GM12891 (cell line): ENCODE data around the gene BCAS1.

ENCODE experiments used
- DNase-seq: peaks from one replicate; pipeline ENCODE4 v3.0.0; 2011; ENCODE audit warnings: low spot score; ENCODE audit not compliant: insufficient read length
- FAIRE-seq: peaks from 2 replicates; lab custom pipeline; 2011; peaks lifted over from hg19 to GRCh38; lab: Jason Lieb, UNC
- PAX5 ChIP-seq: IDR thresholded peaks from 2 replicates; pipeline ENCODE4 v1.6.1; 2011; ENCODE audit warnings: low read length, moderate library complexity, mild to moderate bottlenecking; ENCODE audit not compliant: insufficient read depth, severe bottlenecking
- POLR2A ChIP-seq: IDR thresholded peaks from 2 replicates; pipeline ENCODE4 v1.6.1; 2011; ENCODE audit warnings: low read depth, low read length, control low read depth
- POLR2AphosphoS5 ChIP-seq: IDR thresholded peaks from 2 replicates; pipeline ENCODE4 v1.6.1; 2011; ENCODE audit warnings: low read depth, low read length, control low read depth
- POU2F2 ChIP-seq: IDR thresholded peaks from 2 replicates; pipeline ENCODE4 v1.6.1; 2011; ENCODE audit warnings: low read depth, mild to moderate bottlenecking, control low read depth, low read length, moderate library complexity
- SPI1 ChIP-seq: IDR thresholded peaks from 2 replicates; pipeline ENCODE4 v1.6.1; 2011; ENCODE audit warnings: low read depth, low read length, control low read depth
- TAF1 ChIP-seq: IDR thresholded peaks from 2 replicates; pipeline ENCODE4 v1.6.1; 2011; ENCODE audit warnings: low read depth, low read length, control low read depth

BCAS1 gene

GRCh38 chr20:53996584-53997486 is 73.6 kb downstream of the BCAS1 start:
- TF ChIP-seq POLR2A (no peak), TAF1 (no peak), PAX5 (no peak), POU2F2 (no peak), SPI1 (no peak)
- DNase-seq (no peak), FAIRE-seq (peak; percentile 23)

GRCh38 chr20:53995949-53996348 is 74.4 kb downstream of the BCAS1 start:
- DNase-seq, result no peak
- no peak for TF ChIP-seq SPI1
- TF ChIP-seq POLR2AphosphoS5, result no peak
- no peak for TF ChIP-seq POU2F2
- no peak for TF ChIP-seq TAF1
- TF ChIP-seq PAX5, result no peak
- no peak for TF ChIP-seq POLR2A
- no peak for FAIRE-seq

GRCh38 chr20:53994088-53994487 is 76.3 kb downstream of the BCAS1 start:
- FAIRE-seq (no peak), DNase-seq (no peak)
- TF ChIP-seq SPI1, result no peak
- no peak for TF ChIP-seq TAF1
- no peak for TF ChIP-seq PAX5
- TF ChIP-seq POLR2A, result no peak
- no peak for TF ChIP-seq POU2F2
- no peak for TF ChIP-seq POLR2AphosphoS5

DNA sequence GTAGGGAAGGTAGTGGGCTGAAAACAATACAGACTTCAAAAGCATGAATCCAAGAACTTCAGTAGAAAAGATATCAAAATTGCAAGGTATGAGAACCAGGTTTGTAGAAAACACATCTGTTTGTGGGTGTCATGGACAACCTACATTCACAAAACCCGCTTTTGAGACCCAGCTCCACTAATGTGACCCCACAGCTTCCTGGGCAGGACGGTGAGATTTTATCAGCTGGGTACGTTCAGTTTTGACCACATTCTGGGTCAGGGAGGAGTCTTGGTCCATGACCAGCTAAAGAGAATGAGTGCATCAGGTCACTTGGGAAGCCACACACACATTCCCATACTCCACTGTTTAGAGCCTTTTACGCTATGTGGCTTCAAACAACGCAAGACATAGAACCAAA is 77.1 kb downstream of the BCAS1 start:
- FAIRE-seq (no peak), DNase-seq (no peak)
- TF ChIP-seq TAF1 (no peak), PAX5 (no peak), POU2F2 (no peak), POLR2A (no peak), SPI1 (no peak), POLR2AphosphoS5 (no peak)

GRCh38 chr20:53990768-53991450 is 79.5 kb downstream of the BCAS1 start:
- no peak for TF ChIP-seq SPI1
- no peak for TF ChIP-seq PAX5
- no peak for TF ChIP-seq POLR2AphosphoS5
- no peak for TF ChIP-seq POU2F2
- TF ChIP-seq TAF1, result no peak
- TF ChIP-seq POLR2A, result no peak
- no peak for DNase-seq
- FAIRE-seq, result no peak

DNA sequence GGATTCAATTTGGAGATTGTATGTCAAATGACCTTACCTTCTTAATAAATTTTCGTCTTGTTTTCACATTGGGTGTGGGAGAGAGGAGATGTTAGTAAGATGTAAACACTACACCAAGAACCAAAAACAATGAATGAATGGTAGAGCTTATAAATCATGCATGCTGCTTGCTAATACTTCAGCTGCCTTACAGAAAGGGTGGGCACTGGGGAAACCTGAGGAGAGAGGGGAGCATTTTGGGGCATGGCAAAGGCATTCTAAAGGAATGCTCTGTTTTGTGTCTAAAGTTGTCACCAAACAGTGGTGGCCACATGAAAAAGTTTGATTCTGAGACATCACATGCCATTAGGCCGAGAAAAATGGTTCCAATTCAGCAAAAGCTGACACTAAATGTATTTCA is 80.4 kb downstream of the BCAS1 start:
- DNase-seq (no peak), FAIRE-seq (no peak)
- TF ChIP-seq POLR2A (no peak), POU2F2 (no peak), PAX5 (no peak), SPI1 (no peak), TAF1 (no peak), POLR2AphosphoS5 (no peak)

GRCh38 chr20:53989401-53989800 is 81.0 kb downstream of the BCAS1 start:
- DNase-seq (no peak), FAIRE-seq (no peak)
- TF ChIP-seq POLR2A (no peak), PAX5 (no peak), SPI1 (no peak), POU2F2 (no peak), POLR2AphosphoS5 (no peak), TAF1 (no peak)

DNA sequence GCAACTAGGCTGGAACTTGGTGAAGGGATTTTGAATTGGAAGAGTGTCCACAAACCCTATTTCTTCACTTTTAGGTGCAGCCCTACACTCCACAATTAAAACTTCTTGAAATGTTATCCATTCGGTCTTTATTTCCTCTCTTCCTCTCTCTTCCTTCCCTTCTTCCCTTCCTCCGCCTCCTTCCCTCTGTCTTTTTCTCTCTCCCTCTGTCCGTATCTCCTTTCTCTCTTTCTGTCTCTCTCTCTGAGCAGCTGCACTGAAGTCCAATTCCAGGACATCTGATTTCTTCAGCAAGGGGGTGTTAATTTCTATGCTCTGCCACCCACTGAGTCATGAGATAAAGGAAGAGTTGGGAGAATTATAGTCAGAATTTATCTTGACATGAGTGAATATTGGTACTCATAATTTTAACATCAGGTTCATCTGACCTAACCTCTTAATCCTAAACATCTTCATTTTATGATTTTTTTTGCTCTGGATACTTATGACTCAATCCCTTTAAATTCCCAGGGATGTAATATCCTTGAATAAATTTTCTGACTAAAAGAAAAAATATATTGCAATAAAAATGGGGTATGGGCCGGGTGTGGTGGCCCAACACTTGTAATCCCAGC is 84.2 kb downstream of the BCAS1 start:
- DNase-seq, result no peak
- no peak for FAIRE-seq
- TF ChIP-seq TAF1, result no peak
- TF ChIP-seq POU2F2, result no peak
- TF ChIP-seq SPI1, result no peak
- no peak for TF ChIP-seq POLR2A
- no peak for TF ChIP-seq PAX5
- TF ChIP-seq POLR2AphosphoS5, result no peak

GRCh38 chr20:53985150-53985518 is 85.3 kb downstream of the BCAS1 start:
- DNase-seq (no peak), FAIRE-seq (no peak)
- TF ChIP-seq POU2F2 (no peak), PAX5 (no peak), POLR2A (no peak), TAF1 (no peak), SPI1 (no peak), POLR2AphosphoS5 (no peak)
